ENCODE data around the gene HUNK. TPM values are rescaled to one million over a fixed set of nuclear protein-coding genes. Genes with fewer than 3 reads are reported as not detected.

Gene HUNK
- total and polyA plus RNA-seq, 2 of the 8 experiments (the other 6 are each of a cell fraction or from before 2014, with no cell fraction given): 1.9 to 10.2 TPM

DNA sequence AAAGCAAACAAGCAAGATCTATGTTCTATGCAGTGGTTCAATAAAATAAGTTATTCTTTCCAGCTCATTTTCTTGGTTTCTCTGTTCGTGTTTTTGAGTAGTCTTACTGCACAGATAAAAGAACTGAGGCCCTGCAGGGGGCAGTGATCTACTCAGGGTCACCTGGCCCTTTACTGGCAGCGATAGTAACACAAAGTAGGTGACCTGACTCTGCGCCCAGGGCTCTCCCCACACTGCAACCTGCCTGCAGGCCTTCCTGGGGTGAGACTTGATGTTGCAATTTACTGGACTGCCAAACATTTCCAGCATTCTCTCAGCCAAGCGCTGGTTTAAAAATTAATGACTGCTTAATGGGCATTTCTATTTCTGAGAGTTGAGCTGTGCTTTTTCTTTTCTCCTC is 110.3 kb downstream of the HUNK start:
- FAIRE-seq (no peak), DNase-seq (ENCODE audit: low read depth in 1 of 2, low spot score in 2 of 2) (no peak)
- Histone ChIP-seq H3K27me3 (replicated peaks in 1 of 4; ENCODE audit: control insufficient read depth in 3 of 4, extremely low read depth in 1 of 4, insufficient read depth in 3 of 4, low read length in 3 of 4) (no peaks in the 10 kb centered on the region), H3K79me2 (ENCODE audit: control insufficient read depth in 1 of 2, insufficient read depth in 2 of 2, low read length in 2 of 2) (no peaks in the 10 kb centered on the region), H2BK12ac (ENCODE audit: low read depth, low read length) (no peak overlapping the region), H3K23me2 (ENCODE audit: low read depth, low read length) (no peaks in the 10 kb centered on the region), H4K8ac (ENCODE audit: extremely low read depth, insufficient read depth, low read length) (no peak overlapping the region), H2BK15ac (ENCODE audit: low read length) (no peak overlapping the region), H2BK20ac (ENCODE audit: low read length) (no peak overlapping the region), H3K4me1 (replicated peaks in 1 of 4; ENCODE audit: control insufficient read depth in 3 of 4, insufficient read depth in 4 of 4, low read length in 3 of 4) (no peaks in the 10 kb centered on the region; a peak in 1 of 7 replicates), H3K4me2 (ENCODE audit: insufficient read depth in 1 of 2, low read depth in 2 of 2, low read length in 2 of 2) (no peak overlapping the region), H3K27ac (ENCODE audit: low read depth, low read length) (no peak overlapping the region), H4K91ac (replicated peaks; ENCODE audit: insufficient read length, low read length) (no peak overlapping the region), H3K4me3 (ENCODE audit: extremely low read depth in 1 of 4, insufficient read depth in 2 of 4, low read depth in 3 of 4, low read length in 4 of 4) (no peak overlapping the region), H3K9ac (replicated peaks in 1 of 4; ENCODE audit: extremely low read depth in 1 of 4, low read depth in 3 of 4, low read length in 3 of 4) (no peak overlapping the region), H3K4ac (replicated peaks; ENCODE audit: insufficient read length, low read depth, low read length) (no peak overlapping the region), H3K56ac (replicated peaks; ENCODE audit: insufficient read length, low read depth, low read length) (no peak overlapping the region), H2AK5ac (ENCODE audit: low read depth, low read length) (no peak overlapping the region), H3K79me1 (ENCODE audit: low read depth, low read length) (no peaks in the 10 kb centered on the region), H4K5ac (ENCODE audit: insufficient read length, low read depth, low read length) (no peak overlapping the region), H2AFZ (ENCODE audit: low read length) (no peak overlapping the region), H3K9me3 (ENCODE audit: insufficient read depth in 2 of 2, low read depth in 1 of 2, low read length in 1 of 2) (no peaks in the 10 kb centered on the region), H3K18ac (ENCODE audit: extremely low read depth, low read length) (no peak overlapping the region), H4K20me1 (replicated peaks in 1 of 2; ENCODE audit: control insufficient read depth in 1 of 2, insufficient read depth in 2 of 2, low read length in 2 of 2) (peaks cover 0 to 3% of the 10 kb centered on the region in 2 experiments), H3K14ac (ENCODE audit: insufficient read length) (no peak overlapping the region), H3K36me3 (ENCODE audit: control insufficient read depth in 2 of 4, insufficient read depth in 4 of 4, low read length in 3 of 4) (no peaks in the 10 kb centered on the region), H3K23ac (ENCODE audit: insufficient read length) (no peak overlapping the region), H2BK5ac (ENCODE audit: low read depth, low read length) (no peak overlapping the region), H2BK120ac (replicated peaks; ENCODE audit: low read depth, low read length) (no peak overlapping the region)
- CTCF ChIA-PET (ENCODE audit: partially characterized antibody): interaction anchor here (0.9 to 2.8 kb wide), 5 partner anchors 9 to 177 kb away, joined by 3 to 11 read pairs (median 3); no protein-coding TSS in a partner anchor
- TF ChIP-seq KDM4A (IDR thresholded peaks at IDR 0.05; ENCODE audit: low read depth, low read length, severe bottlenecking) (no peak), RAD21 (IDR thresholded peaks at IDR 0.05 in 1 of 2, conservative IDR thresholded peaks at IDR 0.05 in 1 of 2; ENCODE audit: low read depth in 2 of 2, low read length in 2 of 2) (peak in 1 of 2 experiments; percentile 8; a peak in 1 of 4 replicates)
- 94% methylated on average over 4 of the region's 4 CpGs; no CpG with 5 or more reads in 1 of the 2 experiments for WGBS, 2 experiments (ENCODE audit: extremely low coverage in 1 of 2, insufficient coverage in 1 of 2, insufficient read length in 1 of 2, insufficient replicate concordance in 2 of 2, low coverage in 1 of 2, low lambda C conversion rate in 2 of 2, missing lambda C conversion rate in 1 of 2)
- POLR2A ChIA-PET (ENCODE audit: partially characterized antibody): no interaction called here
